Astrocyte (in vitro differentiated cells and primary cell): Measurements from ENCODE around the gene SLC29A1. TPM values are rescaled to one million over a fixed set of nuclear protein-coding genes. Genes with fewer than 3 reads are reported as not detected.

ENCODE experiments used
- DNase-seq: peaks from one replicate; pipeline ENCODE4 v3.0.0-alpha.2; 2010; ENCODE audit warnings: low read depth
- FAIRE-seq: peaks from 2 replicates; lab custom pipeline; 2011; peaks lifted over from hg19 to GRCh38; lab: Jason Lieb, UNC
- H2AFZ ChIP-seq: 2 replicates; pipeline ENCODE4 v1.6.0; 2012; ENCODE audit warnings: low read depth, low read length, inconsistent platforms
- H3K27ac ChIP-seq: 2 replicates; pipeline ENCODE4 v1.5.1; 2011; ENCODE audit warnings: low read depth, low read length, inconsistent platforms
- H3K27me3 ChIP-seq: 2 replicates; pipeline ENCODE4 v1.6.0; 2011; ENCODE audit warnings: low read length, inconsistent platforms; ENCODE audit not compliant: insufficient read depth
- H3K36me3 ChIP-seq: 2 replicates; pipeline ENCODE4 v1.5.1; 2011; ENCODE audit warnings: low read length, inconsistent platforms; ENCODE audit not compliant: insufficient read depth
- H3K4me1 ChIP-seq: 2 replicates; pipeline ENCODE4 v1.5.1; 2011; ENCODE audit warnings: low read length, inconsistent platforms; ENCODE audit not compliant: insufficient read depth
- H3K4me2 ChIP-seq: 2 replicates; pipeline ENCODE4 v1.6.0; 2012; ENCODE audit warnings: low read length, inconsistent platforms
- H3K4me3 ChIP-seq: 2 replicates; pipeline ENCODE4 v1.5.1; 2011; ENCODE audit warnings: low read depth, mild to moderate bottlenecking, low read length, inconsistent platforms; ENCODE audit not compliant: insufficient read depth
- H3K79me2 ChIP-seq: 2 replicates; pipeline ENCODE4 v1.6.0; 2012; ENCODE audit warnings: mild to moderate bottlenecking, low read length, inconsistent platforms; ENCODE audit not compliant: insufficient read depth
- H3K9ac ChIP-seq: 2 replicates; pipeline ENCODE4 v1.6.0; 2012; ENCODE audit warnings: mild to moderate bottlenecking, low read length, inconsistent platforms
- H3K9me3 ChIP-seq: 2 replicates; pipeline ENCODE4 v1.5.1; 2012; ENCODE audit warnings: low read depth, mild to moderate bottlenecking, low read length, inconsistent platforms; ENCODE audit not compliant: insufficient read depth
- H4K20me1 ChIP-seq: 2 replicates; pipeline ENCODE4 v1.6.0; 2012; ENCODE audit warnings: low read length, inconsistent platforms; ENCODE audit not compliant: insufficient read depth
- H3K27ac Mint-ChIP-seq: one replicate; pipeline ENCODE4 v1.8.0; 2021; ENCODE audit warnings: mild to moderate bottlenecking, mixed read lengths; ENCODE audit not compliant: unreplicated experiment
- H3K27me3 Mint-ChIP-seq: one replicate; pipeline ENCODE4 v1.8.0; 2021; ENCODE audit warnings: low read depth, mixed read lengths; ENCODE audit not compliant: unreplicated experiment
- H3K36me3 Mint-ChIP-seq: one replicate; pipeline ENCODE4 v1.8.0; 2021; ENCODE audit warnings: low read depth, mixed read lengths; ENCODE audit not compliant: unreplicated experiment
- H3K4me1 Mint-ChIP-seq: one replicate; pipeline ENCODE4 v1.8.0; 2021; ENCODE audit warnings: low read depth, mixed read lengths; ENCODE audit not compliant: unreplicated experiment
- H3K4me3 Mint-ChIP-seq: one replicate; pipeline ENCODE4 v1.8.0; 2021; ENCODE audit warnings: mild to moderate bottlenecking, moderate library complexity, mixed read lengths; ENCODE audit not compliant: unreplicated experiment
- H3K9me3 Mint-ChIP-seq: one replicate; pipeline ENCODE4 v1.8.0; 2021; ENCODE audit warnings: mild to moderate bottlenecking, mixed read lengths; ENCODE audit not compliant: unreplicated experiment
- CTCF ChIP-seq: IDR thresholded peaks from 2 replicates; pipeline ENCODE4 v1.5.1; 2011; ENCODE audit warnings: low read depth, mild to moderate bottlenecking, inconsistent platforms, low read length, moderate library complexity; ENCODE audit not compliant: insufficient read depth
- EZH2 ChIP-seq: IDR thresholded peaks from 2 replicates; pipeline ENCODE4 v1.6.1; 2012; ENCODE audit warnings: mild to moderate bottlenecking, low read length, inconsistent platforms; ENCODE audit not compliant: insufficient read depth
- total RNA-seq: library from RNA; stranded (reverse); gene quantifications from 2 replicates; pipeline ENCODE4 v1.2.1, GENCODE V29; 2021

The SLC29A1 gene
- total RNA-seq, 1 donor from 2014 or later = 15.3 TPM

GRCh38 chr6:44179072-44179536 lies 44.3 kb upstream of the SLC29A1 start:
- Histone ChIP-seq H3K36me3 (no peaks in the 10 kb centered on the region), H3K27ac (no peak overlapping the region), H3K79me2 (no peaks in the 10 kb centered on the region), H3K27me3 (peaks cover under 1% of the 10 kb centered on the region), H3K9ac (no peak overlapping the region), H3K4me2 (peak overlapping the region; percentile 13), H3K4me1 (peaks cover 20% of the 10 kb centered on the region), H2AFZ (no peak overlapping the region), H3K4me3 (no peak overlapping the region), H4K20me1 (no peaks in the 10 kb centered on the region), H3K9me3 (no peaks in the 10 kb centered on the region)
- peak overlapping the region; percentile 35 for H3K27ac Mint-ChIP-seq
- FAIRE-seq (no peak), DNase-seq (no peak)
- no peaks in the 10 kb centered on the region for H3K36me3 Mint-ChIP-seq
- H3K4me1 Mint-ChIP-seq = peaks cover 8% of the 10 kb centered on the region
- H3K4me3 Mint-ChIP-seq = no peak overlapping the region
- TF ChIP-seq EZH2 (no peak), CTCF (no peak)
- H3K27me3 Mint-ChIP-seq = peaks cover 14% of the 10 kb centered on the region
- H3K9me3 Mint-ChIP-seq = peaks cover 3% of the 10 kb centered on the region

GRCh38 chr6:44179648-44180047 lies 43.7 kb upstream of the SLC29A1 start:
- FAIRE-seq = no peak
- TF ChIP-seq CTCF = no peak
- no peak for TF ChIP-seq EZH2
- H3K27me3 ChIP-seq = peaks cover 3% of the 10 kb centered on the region
- H3K36me3 ChIP-seq = no peaks in the 10 kb centered on the region
- H3K4me2 ChIP-seq = no peak overlapping the region
- H3K27ac ChIP-seq = no peak overlapping the region
- H4K20me1 ChIP-seq = no peaks in the 10 kb centered on the region
- Mint-ChIP-seq H3K4me1 (peaks cover 8% of the 10 kb centered on the region), H3K9me3 (peaks cover 3% of the 10 kb centered on the region), H3K4me3 (no peak overlapping the region), H3K27me3 (peaks cover 16% of the 10 kb centered on the region), H3K36me3 (no peaks in the 10 kb centered on the region), H3K27ac (no peak overlapping the region)
- peaks cover 20% of the 10 kb centered on the region for H3K4me1 ChIP-seq
- H3K9ac ChIP-seq = no peak overlapping the region
- H2AFZ ChIP-seq = no peak overlapping the region
- H3K79me2 ChIP-seq = no peaks in the 10 kb centered on the region
- H3K4me3 ChIP-seq = no peak overlapping the region
- no peak for DNase-seq
- no peaks in the 10 kb centered on the region for H3K9me3 ChIP-seq

- Histone ChIP-seq H4K20me1 (no peaks in the 10 kb centered on the region), H3K36me3 (no peaks in the 10 kb centered on the region), H3K4me1 (peaks cover 20% of the 10 kb centered on the region), H3K27ac (no peak overlapping the region), H3K4me3 (no peak overlapping the region), H3K27me3 (peaks cover 3% of the 10 kb centered on the region), H3K4me2 (no peak overlapping the region), H3K9me3 (no peaks in the 10 kb centered on the region), H3K9ac (no peak overlapping the region), H2AFZ (no peak overlapping the region), H3K79me2 (no peaks in the 10 kb centered on the region)
- peaks cover 1% of the 10 kb centered on the region for H3K36me3 Mint-ChIP-seq
- FAIRE-seq (no peak), DNase-seq (no peak)
- H3K27me3 Mint-ChIP-seq = peaks cover 23% of the 10 kb centered on the region
- peaks cover 8% of the 10 kb centered on the region for H3K4me1 Mint-ChIP-seq
- H3K9me3 Mint-ChIP-seq = peaks cover 3% of the 10 kb centered on the region
- H3K4me3 Mint-ChIP-seq = no peak overlapping the region
- TF ChIP-seq CTCF (no peak), EZH2 (no peak)
- no peak overlapping the region for H3K27ac Mint-ChIP-seq
These were observed 43.0 kb upstream of the SLC29A1 start for GRCh38 chr6:44180406-44180805.
